ENCODE measurements around the gene OGDH.
A peak's percentile ranks its signal among the peaks of the same experiment; 100 is the strongest.
"Not testable (repeated sequence)": the region's sequence is repeated elsewhere in the genome, so short reads cannot be mapped to it uniquely, and the experiment has no call there.

The OGDH gene

DNA sequence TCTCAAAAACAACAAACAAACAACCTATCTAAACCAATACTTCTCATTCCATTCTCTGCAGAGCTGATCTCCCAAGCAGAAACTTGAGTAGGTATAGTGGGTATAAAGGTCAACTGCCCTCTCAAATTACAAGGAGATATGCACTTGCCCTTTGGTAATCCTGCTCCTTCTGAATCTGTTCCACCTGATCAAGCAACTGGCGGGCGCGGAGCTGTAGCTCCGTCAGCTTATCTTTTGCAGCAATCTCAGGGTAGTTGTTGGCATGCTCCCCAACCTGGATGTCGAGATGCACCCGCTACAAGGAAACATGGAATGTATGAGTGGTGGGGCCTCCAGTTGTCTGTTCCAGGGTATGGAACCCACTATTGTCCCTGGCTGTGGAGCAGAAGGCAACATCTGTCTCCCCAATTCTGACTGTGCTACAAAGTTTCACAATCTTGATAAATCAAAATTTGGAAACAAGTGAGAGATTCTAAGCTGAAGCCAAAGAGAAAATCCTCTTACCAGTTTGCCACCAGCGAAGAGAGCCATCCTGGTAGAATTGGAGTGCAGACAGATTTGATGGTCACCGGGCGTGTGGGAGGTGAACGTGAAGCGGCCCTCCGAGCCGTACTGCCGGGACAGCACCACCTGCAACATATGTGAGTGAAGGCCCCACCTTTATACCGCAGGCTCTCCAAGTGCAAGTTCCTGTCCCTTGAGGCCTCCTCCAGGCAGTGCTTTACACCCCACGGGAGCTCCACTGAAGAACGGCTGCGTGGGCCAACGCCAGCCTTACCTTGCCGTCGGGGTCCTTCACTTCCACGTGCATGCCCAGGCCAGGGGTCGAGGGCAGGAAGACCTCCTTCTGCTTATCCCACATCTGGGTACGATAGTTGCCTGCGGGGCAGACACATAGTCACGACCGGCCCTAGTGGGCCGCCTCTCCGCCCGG is 25.2 kb upstream of the OGDH start:
- DNase-seq = peak; percentile 49 to 50

DNA sequence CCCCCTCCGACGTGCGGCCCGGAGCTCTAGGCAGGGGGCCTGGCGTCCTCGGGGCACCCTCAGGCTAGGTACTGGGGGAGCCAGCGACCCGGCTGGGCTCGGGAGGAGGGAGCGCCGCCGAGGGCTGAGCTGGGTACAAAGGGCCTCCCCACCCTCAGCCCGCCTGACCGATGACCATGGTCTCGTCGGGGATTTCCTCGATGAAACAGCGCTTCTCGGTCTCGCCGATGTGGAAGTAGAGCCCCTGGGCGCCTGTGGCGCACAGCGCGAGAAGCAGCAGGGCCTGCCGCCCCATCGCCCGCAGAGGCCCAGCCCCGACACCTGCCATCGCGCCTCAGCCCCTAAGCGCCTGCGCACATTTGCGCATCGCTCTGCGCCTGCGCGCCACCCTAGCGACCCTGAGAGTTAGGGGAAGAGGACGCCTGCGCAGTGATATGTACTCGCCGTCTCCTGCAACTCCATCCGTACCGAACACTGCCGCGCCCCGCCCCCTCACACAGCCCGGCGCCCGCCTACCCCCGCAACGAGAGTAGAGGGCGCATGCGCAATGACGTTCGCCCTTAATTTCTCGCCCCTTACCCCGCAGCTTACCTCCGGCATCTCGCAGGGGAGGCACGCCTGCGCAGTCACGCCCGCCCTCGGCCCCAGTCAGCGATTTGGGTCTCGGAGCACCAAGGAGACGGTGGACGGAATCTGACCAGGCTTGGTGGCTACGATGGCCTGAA is 24.4 kb upstream of the OGDH start, which contains the start of gene TMED4:
TSS of gene TMED4 (minus strand) at position 353 of the 725 bp plus-strand sequence. CDS start at position 328, 25 bp downstream.
- peak; percentile 100 for DNase-seq

DNA sequence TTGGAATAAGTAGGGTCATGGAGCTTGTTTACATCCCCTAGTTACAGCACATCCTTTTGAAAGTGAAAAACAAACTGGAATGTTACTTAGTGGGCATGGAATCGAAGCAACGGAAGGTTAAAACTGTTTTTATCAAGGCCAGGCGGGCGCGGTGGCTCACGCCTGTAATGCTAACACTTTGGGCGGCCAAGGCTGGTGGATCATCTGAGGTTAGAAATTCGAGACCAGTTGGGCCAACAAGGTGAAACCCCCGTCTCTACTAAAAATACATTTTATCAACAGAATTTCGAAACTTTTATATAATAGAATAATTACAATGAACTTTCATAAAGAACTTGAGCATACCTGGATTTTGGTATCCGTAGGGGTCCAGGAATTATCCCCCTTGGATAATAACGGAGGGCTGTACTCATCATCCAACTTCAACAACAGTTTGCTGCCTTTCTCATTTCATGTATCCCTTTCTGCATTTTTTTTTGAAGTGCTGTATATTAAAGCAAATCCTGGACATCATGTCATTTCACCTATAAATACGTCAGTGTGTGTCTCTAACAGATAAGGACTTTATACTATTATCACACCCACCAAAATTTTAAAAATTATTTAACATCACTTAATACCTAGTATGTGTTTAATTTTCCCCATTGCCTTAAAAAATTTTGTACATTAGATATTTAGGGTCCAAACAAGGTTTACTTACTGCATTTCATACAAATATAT is 23.1 kb upstream of the OGDH start:
- DNase-seq = no peak

DNA sequence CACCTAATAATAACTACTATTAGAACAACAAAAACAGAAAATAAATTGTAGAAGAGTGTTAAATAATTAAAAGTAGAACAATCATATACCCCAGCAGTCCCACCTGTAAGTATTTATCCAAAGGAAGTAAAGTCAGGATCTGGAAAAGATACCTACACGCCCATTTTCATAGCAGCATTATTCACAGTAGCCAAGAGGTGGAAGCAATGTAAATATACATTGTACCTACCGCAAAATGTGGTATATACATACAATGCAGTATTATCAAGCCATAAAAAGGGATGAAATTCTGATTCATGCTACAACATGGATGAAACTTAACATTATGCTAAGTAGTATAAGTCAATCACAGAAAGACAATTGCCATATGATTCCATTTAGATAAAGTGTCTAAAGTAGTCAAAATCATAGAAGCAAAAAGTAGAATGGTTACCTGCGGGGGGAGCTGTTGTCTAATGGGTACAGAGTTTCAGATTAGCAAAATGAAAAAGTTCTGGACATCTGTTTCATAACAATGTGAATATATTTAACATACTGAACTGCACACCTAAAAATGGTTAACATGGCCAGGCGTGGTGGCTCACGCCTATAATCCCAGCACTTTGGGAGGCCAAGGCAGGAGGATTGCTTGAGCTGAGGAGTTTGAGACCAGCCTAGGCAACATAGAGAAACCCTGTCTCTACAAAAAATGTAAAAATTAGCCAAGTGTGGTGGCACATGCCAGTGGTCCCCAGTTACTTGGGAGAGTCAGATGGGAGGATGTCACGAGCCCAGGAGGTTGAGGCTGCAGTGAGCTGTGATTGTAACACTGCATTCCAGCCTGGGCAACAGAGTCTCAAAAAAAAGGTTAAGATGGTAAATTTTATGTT is 18.4 kb upstream of the OGDH start:
- peak; percentile 47 to 72 for DNase-seq

DNA sequence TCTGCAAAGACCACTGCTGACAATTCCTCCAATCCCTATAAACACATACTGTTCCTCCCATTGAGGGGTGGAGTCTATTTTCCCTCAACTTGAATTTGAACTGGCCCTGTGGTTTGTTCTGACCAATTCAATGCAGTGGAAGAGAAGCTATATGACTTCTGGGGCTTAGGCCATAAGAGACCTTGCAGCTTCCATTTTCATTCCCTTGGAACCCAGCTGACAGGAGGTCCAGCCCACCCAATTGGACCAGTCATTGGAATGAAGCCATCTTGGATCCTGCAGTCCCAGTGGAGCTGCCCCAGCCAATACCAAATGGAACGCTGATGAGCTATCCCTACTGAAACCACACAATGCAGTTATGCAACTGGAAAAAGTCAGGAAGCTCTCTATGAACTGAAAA is 15.5 kb upstream of the OGDH start:
- DNase-seq = no peak

DNA sequence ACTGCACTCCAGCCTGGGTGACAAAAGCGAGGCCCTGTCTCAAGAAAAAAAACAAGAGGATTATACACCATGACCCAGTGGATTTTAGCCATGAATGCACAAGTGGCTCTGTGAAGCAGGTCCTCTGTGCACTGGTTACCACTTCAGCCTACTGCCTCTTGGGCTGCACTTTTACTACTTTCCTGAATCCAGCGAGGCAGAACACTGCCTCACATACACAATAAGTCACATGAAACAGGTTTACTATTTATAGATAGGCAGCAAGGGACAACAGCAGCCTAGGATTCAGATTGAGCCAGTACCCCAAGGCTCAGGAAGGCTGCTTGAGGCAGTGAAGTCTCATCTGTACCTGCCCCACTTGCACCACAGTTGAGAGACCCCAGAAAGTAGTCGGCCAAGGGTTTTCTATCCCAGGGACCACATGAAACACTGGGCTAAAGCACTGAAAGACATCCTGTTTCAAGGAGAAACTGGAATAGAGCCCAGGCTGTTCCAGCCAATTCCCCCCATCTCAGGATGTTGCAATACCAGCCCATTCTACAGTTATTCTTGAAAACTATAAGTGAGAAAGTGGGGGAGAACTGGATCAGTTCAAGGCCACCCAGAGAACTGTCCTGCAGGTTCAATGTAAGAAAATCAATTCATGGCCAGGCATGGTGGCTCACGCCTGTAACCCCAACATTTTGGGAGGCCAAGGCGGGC is 10.3 kb upstream of the OGDH start:
- no peak for DNase-seq

DNA sequence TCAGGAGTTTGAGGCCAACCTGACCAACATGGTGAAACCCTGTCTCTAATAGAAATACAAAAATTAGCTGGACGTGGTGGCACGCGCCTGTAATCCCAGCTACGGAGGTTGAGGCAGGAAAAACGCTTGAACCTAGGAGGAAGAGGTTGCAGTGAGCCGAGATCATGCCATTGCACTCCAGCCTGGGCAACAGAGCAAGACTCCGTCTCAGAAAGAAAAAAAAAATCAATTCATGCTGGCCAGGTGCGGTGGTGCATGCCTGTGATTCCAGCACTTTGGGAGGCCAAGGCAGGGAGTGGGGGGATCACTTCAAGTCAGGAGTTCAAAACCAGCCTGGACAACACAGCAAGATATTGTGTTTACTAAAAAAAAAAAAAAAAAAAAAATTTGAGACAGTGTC is 9.2 kb upstream of the OGDH start:
- not testable (repeated sequence) for DNase-seq

DNA sequence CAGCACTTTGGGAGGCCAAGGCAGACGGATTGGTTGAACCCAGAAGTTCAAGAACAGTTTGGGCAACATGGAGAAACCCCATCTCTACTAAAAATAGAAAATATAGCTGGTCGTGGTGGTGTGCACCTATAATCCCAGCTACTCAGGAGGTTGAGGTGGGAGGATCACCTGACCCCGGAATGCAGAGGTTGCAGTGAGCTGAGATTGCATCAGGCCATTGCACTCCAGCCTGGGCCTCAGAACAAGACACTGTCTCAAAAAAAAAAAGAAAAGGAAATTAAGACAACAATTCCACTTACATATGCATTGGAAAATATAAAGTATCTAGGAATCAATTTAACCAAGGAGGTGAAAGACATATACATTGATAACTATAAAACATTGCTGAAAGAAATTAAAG is 7.2 kb upstream of the OGDH start:
- no peak for DNase-seq

DNA sequence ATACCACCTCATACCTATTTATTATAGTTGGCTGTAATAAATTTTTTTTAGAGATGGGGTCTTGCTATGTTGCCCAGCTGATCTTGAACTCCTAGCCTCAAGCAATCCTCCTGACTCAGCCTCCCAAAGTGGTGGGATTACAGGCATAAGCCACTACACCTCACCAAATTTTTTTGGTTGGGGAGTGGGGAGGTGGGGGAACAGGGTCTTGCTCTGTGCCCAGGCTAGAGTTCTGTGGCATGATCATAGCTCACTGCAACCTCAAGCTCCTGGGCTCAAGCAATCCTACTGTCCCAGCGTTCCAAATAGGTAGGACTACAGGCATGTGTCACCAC is 3.9 kb upstream of the OGDH start:
- no peak for DNase-seq

DNA sequence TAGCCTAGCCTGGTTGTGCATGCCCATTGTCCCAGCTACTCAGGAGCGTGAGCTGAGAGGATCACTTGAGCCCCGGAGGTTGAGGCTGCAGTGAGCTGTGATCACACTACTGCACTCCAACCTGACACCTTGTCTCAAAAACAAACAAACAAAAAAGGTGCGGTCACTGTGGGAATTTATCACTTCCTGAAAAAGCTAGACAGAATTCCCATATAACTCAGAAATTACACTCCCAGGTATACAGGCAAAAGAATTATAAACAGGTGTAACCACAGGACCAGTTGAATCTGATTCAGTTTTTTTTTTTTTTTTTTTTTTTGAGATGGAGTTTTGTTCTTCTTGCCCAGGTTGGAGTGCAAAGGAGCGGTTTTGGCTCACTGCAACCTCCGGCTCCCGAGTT is 3.2 kb upstream of the OGDH start:
- no peak for DNase-seq

DNA sequence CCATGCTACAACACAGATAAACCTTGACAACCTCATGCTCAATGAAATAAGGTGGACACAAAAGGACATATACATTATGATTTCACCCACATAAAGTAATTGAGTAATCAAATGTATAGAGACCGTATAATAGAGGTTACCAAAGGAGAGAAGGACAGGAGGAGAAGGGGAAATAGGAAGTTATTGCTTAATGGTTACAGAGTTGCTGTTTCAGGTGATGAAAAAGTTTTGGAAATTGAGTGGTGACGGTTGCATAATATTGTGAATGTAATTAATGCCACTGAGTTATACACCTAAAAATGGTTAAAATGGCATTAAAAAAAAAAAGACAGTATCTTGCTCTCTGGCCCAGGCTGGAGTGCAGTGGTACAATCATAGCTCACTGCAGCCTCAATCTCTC is 1.5 kb upstream of the OGDH start:
- DNase-seq = no peak

DNA sequence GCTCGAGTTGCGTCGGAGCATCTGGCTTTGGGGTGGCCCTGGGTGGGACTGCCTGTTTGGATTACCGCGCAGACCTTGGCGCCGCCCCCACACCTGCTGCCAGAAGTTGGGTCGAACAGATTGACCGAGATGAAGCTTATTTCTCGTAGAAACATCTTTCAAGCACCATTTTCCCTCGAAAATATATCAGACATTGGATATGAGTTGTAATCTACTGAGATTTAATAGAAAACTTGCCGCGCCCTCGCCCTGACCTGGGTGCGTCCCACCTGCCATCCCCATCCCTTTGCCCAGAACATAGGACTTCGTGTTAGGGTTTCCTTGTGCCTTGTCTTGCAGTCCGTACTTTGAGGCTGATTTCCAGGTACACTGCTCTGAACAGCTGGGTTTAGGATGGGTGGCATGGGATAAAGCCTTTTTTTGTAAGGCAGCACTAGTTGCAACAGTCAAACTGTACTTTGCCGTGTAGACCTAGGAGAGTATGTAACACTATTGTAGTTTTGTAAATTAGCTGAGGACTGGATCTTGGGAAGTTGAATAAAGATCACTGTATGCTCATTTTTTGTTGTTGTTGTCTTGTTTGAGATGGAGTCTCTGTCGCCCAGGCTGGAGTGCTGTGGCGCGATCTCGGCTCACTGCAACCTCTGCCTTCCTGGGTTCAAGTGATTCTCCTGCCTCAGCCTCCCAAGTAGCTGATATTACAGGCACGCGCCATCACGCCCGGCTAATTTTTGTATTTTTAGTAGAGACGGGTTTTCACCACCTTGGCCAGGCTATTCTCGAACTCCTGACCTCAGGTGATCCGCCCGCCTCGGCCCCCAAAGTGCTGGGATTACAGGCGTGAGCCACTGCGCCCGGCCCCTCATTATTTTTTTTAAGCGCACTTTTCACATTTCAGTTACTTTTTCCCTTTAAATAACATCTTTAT is 978 bp downstream of the OGDH start:
- DNase-seq = no peak

DNA sequence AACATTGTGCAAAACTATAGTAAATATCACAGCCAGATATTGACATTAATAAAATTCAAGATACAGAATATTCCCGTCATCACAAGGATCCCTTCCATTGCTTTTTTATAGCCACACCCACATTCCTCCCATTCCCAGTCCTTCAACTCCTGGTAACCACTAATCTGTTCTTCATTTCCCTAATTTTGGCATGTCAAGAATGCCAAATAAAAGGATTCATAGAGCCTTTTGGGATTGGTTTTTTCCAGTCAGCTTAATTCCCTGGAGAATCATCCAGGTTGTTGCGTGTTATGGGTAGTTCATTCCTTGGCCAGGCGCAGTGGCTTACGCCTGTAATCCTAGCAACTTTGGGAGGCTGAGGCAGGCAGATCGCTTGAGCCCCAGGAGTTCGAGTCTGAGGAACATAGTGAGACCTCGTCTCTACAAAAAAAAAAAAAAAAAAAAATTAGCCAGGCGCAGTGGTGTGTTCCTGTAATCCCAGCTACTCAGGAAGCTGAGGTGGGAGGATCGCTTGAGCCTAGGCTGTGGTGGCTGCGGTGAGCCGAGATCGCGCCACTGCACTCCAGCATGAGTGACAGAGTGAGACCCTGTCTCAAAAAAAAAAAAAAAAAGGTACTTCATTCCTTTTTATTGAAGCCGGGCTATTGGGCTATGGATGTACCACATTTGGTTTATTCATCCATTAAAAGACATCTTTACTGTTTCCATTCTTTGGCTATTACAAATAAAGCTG is 2.7 kb downstream of the OGDH start:
- DNase-seq = peak in 1 of 2 donors; percentile 24

DNA sequence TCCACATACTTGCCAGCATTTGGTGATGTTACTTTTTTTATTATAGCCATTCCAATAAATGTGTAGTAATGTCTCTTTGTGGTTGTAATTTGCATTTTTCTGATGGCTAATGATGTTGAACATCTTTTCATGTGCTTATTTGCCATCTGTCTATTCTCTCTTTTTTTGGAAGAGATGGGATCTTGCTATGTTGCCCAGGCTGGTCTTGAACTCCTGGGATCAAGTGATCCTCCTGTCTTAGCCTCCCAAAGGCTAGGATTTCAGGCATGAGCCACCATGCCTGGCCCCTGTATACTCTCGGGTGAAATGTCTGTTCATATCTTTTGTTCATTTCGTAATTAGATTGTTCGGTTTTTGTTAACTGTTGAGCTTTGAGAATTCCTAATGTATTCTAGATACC is 3.4 kb downstream of the OGDH start:
- DNase-seq = no peak

DNA sequence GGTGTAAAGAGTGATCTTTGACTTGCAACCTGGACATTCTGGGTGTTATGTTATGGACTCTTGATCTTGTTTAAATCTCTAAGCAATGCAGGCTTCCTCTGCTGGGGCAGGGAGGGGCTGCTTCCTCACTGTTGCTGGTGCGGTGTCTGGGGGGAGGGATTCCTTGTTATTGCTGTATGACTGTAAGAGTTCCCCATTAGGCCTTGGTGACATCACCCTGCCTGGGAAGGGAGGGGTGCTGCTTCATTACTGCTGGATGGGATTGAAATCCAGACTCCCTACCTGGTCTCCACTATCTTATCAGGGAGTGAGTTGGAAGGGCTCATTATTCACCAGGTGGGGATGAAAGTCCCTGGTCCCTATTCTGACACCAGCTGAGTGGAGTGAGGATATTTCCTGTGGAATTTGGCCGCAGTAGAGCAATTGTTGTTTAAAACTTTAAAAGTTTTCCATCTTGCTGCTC is 8.8 kb downstream of the OGDH start:
- peak in 1 of 2 donors; percentile 17 for DNase-seq

DNA sequence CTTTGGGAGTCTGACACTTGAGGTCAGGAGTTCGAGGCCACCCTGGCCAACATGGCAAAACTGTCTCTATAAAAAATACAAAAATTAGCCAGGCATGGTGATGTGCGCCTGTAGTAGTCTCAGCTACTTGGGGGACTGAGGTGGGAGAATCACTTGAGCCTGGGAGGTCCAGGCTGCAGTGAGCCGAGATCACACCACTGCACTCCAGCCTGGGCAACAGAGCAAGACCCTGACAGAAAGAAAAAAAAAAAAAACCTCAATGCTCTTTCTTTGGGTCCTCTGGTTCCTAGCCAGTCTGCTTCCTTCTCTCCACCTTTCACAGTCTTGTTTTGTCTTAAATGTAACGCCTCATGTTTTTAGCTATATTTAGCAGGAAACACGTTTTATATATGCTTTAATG is 9.4 kb downstream of the OGDH start:
- DNase-seq = no peak

DNA sequence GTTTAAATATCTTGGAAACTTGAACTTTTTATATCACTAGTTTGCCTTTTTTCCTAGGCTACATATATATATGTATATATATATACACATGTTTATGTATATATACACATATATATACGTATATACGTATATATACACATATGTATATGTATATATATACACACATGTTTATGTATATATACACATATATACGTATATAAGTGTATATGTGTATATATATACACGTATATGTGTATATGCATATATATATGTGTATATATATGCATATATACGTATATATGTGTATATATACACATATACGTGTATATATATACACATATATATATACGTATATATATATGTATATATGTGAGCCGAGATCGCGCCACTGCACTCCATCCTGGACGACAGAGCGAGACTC is 10.1 kb downstream of the OGDH start:
- DNase-seq = no peak

DNA sequence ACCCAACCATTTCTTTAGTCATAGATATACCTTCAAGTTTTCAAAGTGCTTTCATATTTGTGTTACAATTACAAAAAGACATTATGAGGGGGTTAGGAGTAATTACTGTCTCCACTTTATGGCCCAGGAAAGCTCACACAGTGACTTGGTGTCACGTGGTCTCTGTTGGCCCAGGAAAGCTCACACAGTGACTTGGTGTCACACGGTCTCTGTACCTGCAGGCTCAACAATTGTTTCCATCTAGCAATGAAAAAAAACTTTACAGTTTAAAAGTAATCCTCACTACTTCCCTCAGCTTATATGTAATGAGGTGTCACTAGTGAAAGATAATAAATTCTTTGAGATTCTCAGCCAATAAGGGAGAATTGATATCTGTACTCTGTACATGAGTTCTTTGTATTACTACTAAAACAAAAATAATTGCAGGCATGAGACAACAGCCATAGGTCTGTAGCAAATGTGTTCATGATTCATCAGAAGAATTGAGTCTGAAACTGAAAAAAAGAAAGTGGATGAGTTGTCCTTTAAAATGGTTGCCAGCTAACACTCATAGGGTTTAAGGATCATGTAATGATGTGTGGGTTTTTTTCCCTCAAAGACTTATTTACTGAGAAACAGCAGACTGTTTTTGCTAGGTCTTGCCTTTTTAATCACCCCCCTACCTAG is 10.9 kb downstream of the OGDH start:
- DNase-seq = peak; percentile 27 to 54

DNA sequence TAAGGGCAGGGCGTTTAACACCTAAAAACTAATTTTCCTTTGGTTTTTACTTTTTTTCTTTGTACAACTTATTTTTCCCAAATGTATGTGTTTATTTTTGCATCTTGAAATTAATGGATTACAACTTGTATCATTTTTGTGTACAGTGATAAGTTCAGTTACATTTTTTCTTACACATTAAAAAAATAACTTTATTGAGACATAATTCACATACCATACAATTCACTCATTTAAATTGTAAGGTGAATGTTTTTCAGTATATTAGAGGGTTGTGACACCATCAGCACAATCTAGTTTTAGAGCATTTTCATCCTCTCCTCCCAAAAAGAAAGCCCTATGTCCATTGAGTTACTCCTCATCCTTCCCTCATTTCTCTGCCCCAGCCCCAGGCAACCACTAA is 11.6 kb downstream of the OGDH start:
- DNase-seq = no peak

Measured in stimulated activated CD4-positive, alpha-beta T cell treated with anti-CD3 and anti-CD28 coated beads, Interleukin-2, amount 100 ng/mL, for 24 hours (primary cell).